Urinary bladder (tissue), 4 donors: ENCODE data around the gene GNG7. TPM values are rescaled to one million over a fixed set of nuclear protein-coding genes. Genes with fewer than 3 reads are reported as not detected.

ENCODE experiments used
- DNase-seq: peaks from one replicate; pipeline ENCODE4 v3.0.0-alpha.2; 2015; ENCODE audit errors: extremely low spot score
- H3K27ac ChIP-seq: one replicate; pipeline ENCODE4 v1.5.1; 2013; ENCODE audit warnings: low read depth, mild to moderate bottlenecking, moderate library complexity
- H3K36me3 ChIP-seq: one replicate; pipeline ENCODE4 v1.6.1; 2013; ENCODE audit warnings: mild to moderate bottlenecking, moderate library complexity; ENCODE audit not compliant: insufficient read depth
- H3K4me1 ChIP-seq: one replicate; pipeline ENCODE4 v1.6.1; 2013; ENCODE audit warnings: mild to moderate bottlenecking, moderate library complexity; ENCODE audit not compliant: insufficient read depth
- H3K4me3 ChIP-seq: one replicate; pipeline ENCODE4 v1.5.1; 2013; ENCODE audit warnings: low read depth, low read length
- WGBS: extraction: QIAGEN DNeasy Blood & Tissue Kit; methylation state at CpG from one replicate; pipeline ENCODE4 v1.1.7; 2013; 5-methylcytosine and 5-hydroxymethylcytosine counted together
- polyA plus RNA-seq: library from polyadenylated mRNA; stranded (reverse); fragments of 200-250 nt; gene quantifications from one replicate; pipeline ENCODE4 v1.2.3, GENCODE V29; 2013
- total RNA-seq: library from RNA; depleted of rRNA; stranded (reverse); fragments of >200 nt; gene quantifications from one replicate; pipeline ENCODE4 v1.2.3, GENCODE V29; 2014
- donor health status: healthy with polysubstance abuse.
- donor health status: healthy.

GNG7 gene
- 2.8 TPM for total RNA-seq
- 13.9 TPM for polyA plus RNA-seq

DNA sequence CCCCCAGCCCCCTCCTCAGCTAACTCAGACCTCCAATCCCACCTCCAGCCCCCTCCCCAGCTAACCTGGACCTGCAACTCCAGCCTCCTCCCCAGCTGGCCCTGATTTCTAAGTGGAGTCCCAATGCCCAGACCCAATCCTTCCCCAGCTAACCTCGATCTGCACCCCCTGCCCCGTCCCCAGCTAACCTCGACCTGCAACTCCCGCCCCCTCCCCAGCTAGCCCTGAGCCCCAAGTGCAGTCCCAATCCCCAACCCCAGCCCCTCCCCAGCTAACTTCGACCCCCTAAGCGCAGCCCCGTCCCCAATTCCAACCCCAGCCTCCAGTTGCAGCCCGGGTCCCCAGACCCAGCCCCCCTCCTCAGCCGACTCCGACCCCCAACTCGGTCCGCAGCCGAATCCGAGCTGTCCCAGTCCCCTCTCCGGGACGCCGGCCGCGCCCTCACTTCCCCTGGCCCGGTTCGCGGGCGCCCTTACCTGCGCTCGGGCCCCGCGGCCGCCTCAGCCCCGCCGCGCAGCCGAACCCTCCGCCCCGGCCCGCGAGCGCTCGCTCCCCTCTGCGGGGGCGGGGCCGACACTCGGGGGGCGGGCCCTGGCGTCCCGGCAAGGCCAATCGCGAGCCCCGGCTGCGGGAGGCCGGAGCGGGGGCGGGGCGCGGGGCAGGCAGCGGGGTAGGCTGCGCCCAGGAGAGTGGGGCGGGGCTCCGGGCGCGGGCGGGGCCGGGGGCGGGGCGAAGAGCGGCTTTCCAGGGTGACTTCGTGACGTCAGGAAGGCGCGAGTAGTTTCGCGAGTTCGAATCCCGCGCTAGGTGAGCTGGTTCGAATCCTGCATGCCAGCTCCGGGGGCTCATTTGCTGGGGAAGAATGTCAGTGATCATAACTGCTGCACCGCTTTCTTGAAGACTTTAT, at the start of gene GNG7:
Gene GNG7, minus strand, starts transcription at position 525 of the 907 bp plus-strand sequence. CDS start 182,006 bp downstream, outside the sequence.
- 1% methylated on average over 77 of the region's 77 CpGs for WGBS
- Histone ChIP-seq H3K4me3 (peak within 1 kb of the TSS; percentile 53), H3K4me1 (no peaks in the 10 kb centered on the region), H3K27ac (no peak within 1 kb of the TSS), H3K36me3 (no peaks in the 10 kb centered on the region)
- peak; percentile 66 for DNase-seq

- Histone ChIP-seq H3K4me1 (no peaks in the 10 kb centered on the region), H3K27ac (no peak overlapping the region), H3K4me3 (no peak overlapping the region), H3K36me3 (no peaks in the 10 kb centered on the region)
- no peak for DNase-seq
- WGBS, result 91% methylated on average over 21 of the region's 21 CpGs
Measured at GRCh38 chr19:2751438-2751830, 48.9 kb upstream of the GNG7 start.

DNA sequence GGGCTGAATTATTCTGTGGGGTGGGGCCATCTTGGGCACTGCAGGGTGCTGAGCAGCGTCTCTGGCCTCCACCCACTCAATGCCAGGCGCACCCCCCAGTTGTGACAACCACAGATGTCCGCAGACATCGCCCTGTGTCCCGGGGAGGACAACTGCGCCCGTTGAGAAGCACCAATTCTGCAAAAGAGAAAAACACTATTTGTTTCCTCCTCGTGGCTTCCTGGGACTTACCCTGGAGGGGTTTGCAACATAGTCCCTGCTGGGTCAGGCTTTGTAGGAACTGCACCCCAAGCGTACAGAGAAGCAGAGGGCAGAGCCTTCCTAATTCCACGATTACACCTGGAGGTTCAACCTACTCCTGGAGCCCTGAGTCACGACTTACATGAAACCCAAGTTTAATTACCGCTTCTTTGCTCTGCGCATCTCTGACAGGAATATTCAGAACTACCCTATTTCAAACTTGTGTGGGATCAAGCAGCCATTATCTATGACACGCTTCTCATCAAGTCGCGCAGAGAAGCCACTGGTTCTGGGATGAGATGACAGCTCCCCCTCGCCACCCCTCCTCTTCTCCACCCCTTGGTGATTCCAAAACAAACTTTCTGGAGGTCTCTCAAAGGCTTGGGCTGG, 48.4 kb upstream of the GNG7 start:
- H3K4me1 ChIP-seq, result no peaks in the 10 kb centered on the region
- H3K36me3 ChIP-seq, result no peaks in the 10 kb centered on the region
- H3K27ac ChIP-seq, result no peak overlapping the region
- no peak for DNase-seq
- no peak overlapping the region for H3K4me3 ChIP-seq
- 79% methylated on average over 17 of the region's 17 CpGs for WGBS

DNA sequence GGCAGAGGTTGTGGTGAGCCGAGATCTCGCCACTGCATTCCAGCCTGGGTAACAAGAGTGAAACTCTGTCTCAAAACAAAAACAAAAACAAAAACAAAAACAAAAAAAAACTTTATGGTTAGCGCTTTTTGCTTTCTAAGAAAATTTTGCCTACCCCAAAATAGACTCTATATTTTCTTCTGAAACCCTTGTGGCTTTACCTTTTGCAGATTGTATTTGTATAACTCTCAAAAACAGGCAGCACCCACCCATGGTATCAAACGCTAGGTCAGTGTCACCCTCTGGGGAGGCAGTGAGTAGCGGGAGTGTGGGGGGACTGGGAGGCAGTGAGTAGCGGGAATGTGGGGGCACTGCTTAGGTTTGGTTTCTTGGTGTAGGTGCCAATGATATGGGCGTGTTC, 44.9 kb upstream of the GNG7 start:
- WGBS, result 86% methylated on average over 7 of the region's 7 CpGs
- no peaks in the 10 kb centered on the region for H3K36me3 ChIP-seq
- H3K27ac ChIP-seq, result no peak overlapping the region
- DNase-seq, result no peak
- H3K4me1 ChIP-seq, result no peaks in the 10 kb centered on the region
- no peak overlapping the region for H3K4me3 ChIP-seq

DNA sequence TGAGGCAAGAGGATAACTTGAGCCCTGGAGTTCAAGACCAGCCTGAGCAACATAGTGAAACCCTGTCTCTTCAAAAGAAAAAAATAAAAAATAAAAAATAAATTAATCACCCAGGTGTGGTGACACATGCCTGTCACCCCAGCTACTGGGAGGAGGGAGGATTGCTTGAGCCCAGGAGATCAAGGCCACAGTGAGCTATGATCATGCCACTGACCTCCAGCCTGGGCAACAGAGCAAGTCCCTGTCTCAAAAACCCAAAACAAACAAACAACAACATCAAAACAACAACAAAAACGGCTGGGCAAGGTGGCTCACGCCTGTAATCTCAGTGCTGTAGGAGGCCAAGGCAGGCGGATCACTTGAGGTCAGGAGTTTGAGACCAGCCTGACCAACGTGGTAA, 41.6 kb upstream of the GNG7 start:
- no peak overlapping the region for H3K4me3 ChIP-seq
- no peak for DNase-seq
- H3K36me3 ChIP-seq, result no peaks in the 10 kb centered on the region
- no peaks in the 10 kb centered on the region for H3K4me1 ChIP-seq
- WGBS, result 33% methylated on average over 4 of the region's 4 CpGs
- no peak overlapping the region for H3K27ac ChIP-seq

DNA sequence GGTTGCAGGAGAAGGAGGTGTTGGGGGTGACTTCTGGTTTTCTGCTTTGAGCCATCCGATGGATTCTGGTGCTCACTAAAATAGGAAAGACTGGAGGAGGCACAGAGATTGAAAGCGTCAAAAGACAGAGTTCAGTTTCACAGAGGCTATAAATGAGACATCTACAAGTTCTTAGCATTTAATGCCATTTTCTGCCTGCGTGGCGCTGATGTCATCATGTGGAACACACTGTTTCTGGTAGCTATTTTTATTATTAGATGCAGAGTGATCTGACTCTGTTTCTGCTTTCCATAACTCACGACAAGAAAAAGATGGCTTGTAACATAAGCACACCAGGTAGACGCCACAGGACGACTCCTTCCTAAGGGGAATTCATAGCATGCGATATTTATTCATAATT, 40.6 kb upstream of the GNG7 start:
- no peaks in the 10 kb centered on the region for H3K36me3 ChIP-seq
- no peak overlapping the region for H3K4me3 ChIP-seq
- H3K4me1 ChIP-seq, result no peaks in the 10 kb centered on the region
- no peak for DNase-seq
- WGBS, result 72% methylated on average over 8 of the region's 8 CpGs
- H3K27ac ChIP-seq, result no peak overlapping the region

DNA sequence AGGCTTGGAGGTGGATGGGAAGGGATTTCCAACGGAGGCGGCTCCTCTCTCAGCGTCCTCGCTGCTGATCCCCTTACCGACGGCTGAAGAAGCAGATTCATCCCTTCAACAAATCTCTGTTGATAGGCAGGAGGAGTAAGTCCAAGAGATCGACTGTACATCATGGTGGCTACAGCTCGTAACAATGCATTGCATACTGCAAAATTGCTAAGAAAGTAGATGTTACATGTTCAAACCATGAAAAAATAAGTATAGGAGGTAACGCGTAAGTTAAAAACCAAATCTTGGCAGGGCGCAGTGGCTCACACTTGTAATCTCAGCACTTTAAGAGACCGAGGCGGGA, 37.8 kb upstream of the GNG7 start:
- 44% methylated on average over 13 of the region's 13 CpGs for WGBS
- no peak overlapping the region for H3K27ac ChIP-seq
- no peaks in the 10 kb centered on the region for H3K4me1 ChIP-seq
- no peak for DNase-seq
- H3K36me3 ChIP-seq, result peaks cover 2% of the 10 kb centered on the region
- H3K4me3 ChIP-seq, result no peak overlapping the region

GRCh38 chr19:2739602-2740313, 37.3 kb upstream of the GNG7 start, which contains the start of gene SLC39A3:
SLC39A3 (minus strand) TSS chr19:2740017; CDS start chr19:2737257, 2,760 bp downstream.
- WGBS, result under 1% methylated on average over 64 of the region's 64 CpGs
- no peak within 1 kb of the TSS for H3K27ac ChIP-seq
- H3K4me3 ChIP-seq, result peak within 1 kb of the TSS; percentile 97
- H3K36me3 ChIP-seq, result peaks cover 2% of the 10 kb centered on the region
- peak; percentile 95 for DNase-seq
- H3K4me1 ChIP-seq, result no peaks in the 10 kb centered on the region

DNA sequence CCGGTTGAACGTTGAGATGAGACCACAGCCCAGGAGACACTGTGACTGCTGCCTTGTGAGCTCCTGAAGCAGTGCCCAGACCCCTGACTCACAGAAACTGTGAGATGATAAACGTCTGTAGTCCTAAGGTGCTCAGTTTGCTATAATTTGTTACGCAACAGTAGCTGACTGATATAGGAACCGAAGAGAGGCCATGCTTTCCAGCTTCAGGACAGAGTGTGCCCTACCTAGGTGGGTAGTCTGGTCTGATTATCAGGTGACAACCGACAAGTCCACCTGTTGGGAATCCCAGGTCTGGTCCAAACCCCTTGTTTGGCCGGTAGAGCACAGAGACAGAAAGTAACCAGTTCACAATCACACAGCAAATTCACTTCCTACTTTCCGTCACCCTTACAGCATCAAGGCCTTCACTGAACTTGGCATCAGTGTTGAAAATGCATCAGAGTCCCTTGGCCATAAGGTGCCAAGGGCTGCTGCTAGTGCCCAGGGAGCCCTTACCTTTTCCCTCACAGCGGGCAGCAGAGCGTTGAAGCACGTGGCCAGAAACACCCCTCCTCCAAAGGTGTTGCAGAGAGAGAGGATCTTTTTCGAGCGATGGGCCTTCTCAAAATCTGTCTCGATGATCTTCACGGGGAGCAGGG, 34.2 kb upstream of the GNG7 start:
- Histone ChIP-seq H3K4me3 (no peak overlapping the region), H3K4me1 (no peaks in the 10 kb centered on the region), H3K36me3 (peaks cover 2% of the 10 kb centered on the region), H3K27ac (no peak overlapping the region)
- WGBS, result 96% methylated on average over 15 of the region's 15 CpGs
- no peak for DNase-seq

- peaks cover 2% of the 10 kb centered on the region for H3K36me3 ChIP-seq
- H3K4me1 ChIP-seq, result no peaks in the 10 kb centered on the region
- no peak overlapping the region for H3K4me3 ChIP-seq
- H3K27ac ChIP-seq, result no peak overlapping the region
- no peak for DNase-seq
- WGBS, result 96% methylated on average over 12 of the region's 12 CpGs
Measured at GRCh38 chr19:2735374-2735773, 32.9 kb upstream of the GNG7 start.

DNA sequence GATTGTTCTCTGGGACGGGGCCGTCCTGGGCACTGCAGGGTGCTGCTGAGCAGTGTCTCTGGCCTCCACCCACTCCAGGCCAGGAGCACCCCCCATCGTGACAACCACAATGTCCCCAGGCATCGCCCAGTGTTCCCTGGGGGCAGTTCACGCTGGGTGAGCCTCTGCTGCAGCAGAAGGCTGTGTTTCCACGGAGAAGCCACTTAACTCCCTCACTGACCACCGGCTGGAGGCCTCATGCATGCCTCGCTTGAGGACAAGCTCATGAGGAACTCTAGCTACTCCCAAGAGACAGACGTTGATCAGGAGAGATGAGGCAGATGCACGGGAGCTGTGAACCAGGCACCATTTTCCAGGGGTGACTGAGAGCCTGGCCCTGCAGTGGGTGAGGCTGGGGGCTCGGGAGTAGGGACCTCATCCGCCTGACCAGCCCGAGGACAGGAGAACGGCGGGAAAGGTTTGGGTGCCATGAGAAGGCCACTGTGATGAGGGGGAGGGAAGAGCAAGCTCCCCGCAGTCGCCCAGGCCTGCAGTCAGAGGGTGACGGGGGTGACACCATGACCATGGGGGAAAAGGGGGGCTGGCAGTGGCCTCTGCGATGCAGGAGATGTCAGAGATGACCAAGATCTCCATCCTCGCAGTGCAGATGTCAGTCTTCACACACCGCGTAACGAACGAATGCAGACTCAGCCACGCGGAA, 32.2 kb upstream of the GNG7 start:
- WGBS, result 90% methylated on average over 26 of the region's 26 CpGs
- Histone ChIP-seq H3K27ac (no peak overlapping the region), H3K4me1 (no peaks in the 10 kb centered on the region), H3K36me3 (peaks cover 2% of the 10 kb centered on the region), H3K4me3 (no peak overlapping the region)
- no peak for DNase-seq

DNA sequence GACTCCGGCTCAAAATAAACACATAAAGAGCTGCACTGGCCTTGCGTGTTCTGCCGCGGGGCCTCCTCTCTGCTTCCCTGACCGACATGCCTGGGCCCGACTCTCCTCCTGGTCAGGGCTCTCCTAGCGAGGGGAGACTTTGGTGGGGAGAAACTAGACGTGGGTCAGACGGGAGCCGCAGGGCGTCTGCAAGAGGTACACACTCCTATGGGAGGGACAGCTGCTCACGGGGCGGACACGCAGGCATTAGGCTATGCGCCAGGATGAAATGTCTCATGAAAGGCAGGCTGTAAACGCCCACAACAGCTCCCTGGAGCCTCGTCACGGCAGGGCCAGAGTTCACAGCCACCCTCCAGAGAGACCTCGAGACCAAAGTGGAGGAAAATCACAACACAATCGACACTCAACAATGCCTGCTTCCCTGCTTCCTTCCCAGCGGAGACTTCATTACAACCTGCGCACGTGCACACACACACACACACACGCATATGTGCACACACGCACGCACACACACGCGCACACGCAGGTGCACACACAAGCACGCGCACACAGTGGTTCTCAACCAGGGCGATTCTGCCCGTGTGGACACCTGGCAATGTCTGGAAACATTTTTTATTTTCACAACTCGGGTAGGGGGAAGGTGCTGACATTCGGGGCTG, 31.6 kb upstream of the GNG7 start:
- Histone ChIP-seq H3K27ac (no peak overlapping the region), H3K4me1 (no peaks in the 10 kb centered on the region), H3K36me3 (peaks cover 2% of the 10 kb centered on the region), H3K4me3 (no peak overlapping the region)
- no peak for DNase-seq
- WGBS, result 78% methylated on average over 35 of the region's 35 CpGs
